ENCODE measurements around the gene RP2. TPM values are rescaled to one million over a fixed set of nuclear protein-coding genes. Genes with fewer than 3 reads are reported as not detected.

The RP2 gene
- total RNA-seq, 2 experiments from 2014 or later: 9.4 to 10.6 TPM

GRCh38 chrX:46820391-46821100 is 16.3 kb upstream of the RP2 start:
- CTCF ChIA-PET: interaction anchor here (1.3 kb wide), 1 partner anchor 18 kb away, joined by 3 read pairs; no protein-coding TSS in a partner anchor
- Mint-ChIP-seq H3K4me3 (no peak overlapping the region), H3K36me3 (ENCODE audit: low read depth) (no peaks in the 10 kb centered on the region), H3K4me1 (no peaks in the 10 kb centered on the region), H3K27ac (no peak overlapping the region), H3K9me3 (no peaks in the 10 kb centered on the region), H3K27me3 (no peaks in the 10 kb centered on the region)
- DNase-seq: no peak
- POLR2A ChIA-PET: no interaction called here

GRCh38 chrX:46823481-46823880 is 13.4 kb upstream of the RP2 start:
- peaks cover 3% of the 10 kb centered on the region for H3K27me3 Mint-ChIP-seq
- DNase-seq: no peak
- POLR2A ChIA-PET: no interaction called here

GRCh38 chrX:46831765-46832327 is 5.0 kb upstream of the RP2 start:
- no peak overlapping the region for H3K27ac Mint-ChIP-seq
- no peaks in the 10 kb centered on the region for H3K9me3 Mint-ChIP-seq
- H3K36me3 Mint-ChIP-seq (ENCODE audit: low read depth): no peaks in the 10 kb centered on the region
- CTCF ChIA-PET: interaction anchor here (0.6 kb wide), 1 partner anchor 53 kb away, joined by 3 read pairs; no protein-coding TSS in a partner anchor
- no peak for DNase-seq
- no peak overlapping the region for H3K4me3 Mint-ChIP-seq
- H3K27me3 Mint-ChIP-seq: peaks cover 4% of the 10 kb centered on the region
- POLR2A ChIA-PET: no interaction called here
- H3K4me1 Mint-ChIP-seq: peaks cover 5% of the 10 kb centered on the region

More at GRCh38 chrX:46823481-46823880, 13.4 kb upstream of the RP2 start:
- Mint-ChIP-seq H3K4me1 (no peaks in the 10 kb centered on the region), H3K4me3 (no peak overlapping the region), H3K9me3 (no peaks in the 10 kb centered on the region), H3K36me3 (ENCODE audit: low read depth) (no peaks in the 10 kb centered on the region), H3K27ac (no peak overlapping the region)
- CTCF ChIA-PET: no interaction called here

GRCh38 chrX:46837558-46838485 is 979 bp downstream of the RP2 start:
- Mint-ChIP-seq H3K27ac (peak overlapping the region; percentile 93), H3K4me3 (peak overlapping the region; percentile 91), H3K27me3 (peaks cover 3% of the 10 kb centered on the region), H3K36me3 (ENCODE audit: low read depth) (peaks cover 3% of the 10 kb centered on the region), H3K9me3 (no peaks in the 10 kb centered on the region), H3K4me1 (peaks cover 16% of the 10 kb centered on the region)
- ChIA-PET CTCF (interaction anchor here (1.2 to 1.8 kb wide), 2 partner anchors 12 to 18 kb away, joined by 3 to 5 read pairs; no protein-coding TSS in a partner anchor), POLR2A (no interaction called here)
- DNase-seq: peak; percentile 17

- Mint-ChIP-seq H3K27ac (peak overlapping the region; percentile 93), H3K36me3 (ENCODE audit: low read depth) (peaks cover 7% of the 10 kb centered on the region), H3K27me3 (no peaks in the 10 kb centered on the region), H3K4me3 (peak overlapping the region; percentile 91), H3K9me3 (no peaks in the 10 kb centered on the region), H3K4me1 (peaks cover 16% of the 10 kb centered on the region)
- ChIA-PET CTCF (interaction anchor here (1.2 to 1.4 kb wide), 2 partner anchors 19 to 26 kb away, joined by 3 to 8 read pairs; no protein-coding TSS in a partner anchor), POLR2A (no interaction called here)
- DNase-seq: no peak
These were observed 1.6 kb downstream of the RP2 start for GRCh38 chrX:46838486-46838870.

GRCh38 chrX:46838974-46839480 is 2.2 kb downstream of the RP2 start:
- Mint-ChIP-seq H3K9me3 (no peaks in the 10 kb centered on the region), H3K27me3 (no peaks in the 10 kb centered on the region), H3K36me3 (ENCODE audit: low read depth) (peaks cover 7% of the 10 kb centered on the region), H3K27ac (no peak overlapping the region), H3K4me1 (peaks cover 16% of the 10 kb centered on the region), H3K4me3 (peak overlapping the region; percentile 91)
- DNase-seq: no peak
- ChIA-PET POLR2A (no interaction called here), CTCF (interaction anchor here (1.4 kb wide), 1 partner anchor 25 kb away, joined by 8 read pairs; no protein-coding TSS in a partner anchor)

- Mint-ChIP-seq H3K4me1 (peaks cover 16% of the 10 kb centered on the region), H3K27ac (no peak overlapping the region), H3K36me3 (ENCODE audit: low read depth) (peaks cover 9% of the 10 kb centered on the region), H3K27me3 (no peaks in the 10 kb centered on the region), H3K9me3 (no peaks in the 10 kb centered on the region), H3K4me3 (no peak overlapping the region)
- ChIA-PET CTCF (no interaction called here), POLR2A (no interaction called here)
- DNase-seq: no peak
These were observed 4.1 kb downstream of the RP2 start for GRCh38 chrX:46840946-46841345.

GRCh38 chrX:46841346-46841745 is 4.5 kb downstream of the RP2 start:
- POLR2A ChIA-PET: no interaction called here
- H3K36me3 Mint-ChIP-seq (ENCODE audit: low read depth): peaks cover 9% of the 10 kb centered on the region
- no peak overlapping the region for H3K4me3 Mint-ChIP-seq
- CTCF ChIA-PET: no interaction called here
- peaks cover 13% of the 10 kb centered on the region for H3K4me1 Mint-ChIP-seq
- H3K27ac Mint-ChIP-seq: no peak overlapping the region
- no peak for DNase-seq
- no peaks in the 10 kb centered on the region for H3K9me3 Mint-ChIP-seq
- H3K27me3 Mint-ChIP-seq: no peaks in the 10 kb centered on the region

GRCh38 chrX:46844913-46845312 is 8.1 kb downstream of the RP2 start:
- no peak overlapping the region for H3K27ac Mint-ChIP-seq
- CTCF ChIA-PET: no interaction called here

GRCh38 chrX:46849933-46850332 is 13.1 kb downstream of the RP2 start:
- Mint-ChIP-seq H3K4me3 (no peak overlapping the region), H3K36me3 (ENCODE audit: low read depth) (peaks cover 10% of the 10 kb centered on the region), H3K9me3 (no peaks in the 10 kb centered on the region), H3K27ac (no peak overlapping the region), H3K4me1 (peaks cover 4% of the 10 kb centered on the region), H3K27me3 (no peaks in the 10 kb centered on the region)
- ChIA-PET POLR2A (no interaction called here), CTCF (no interaction called here)
- no peak for DNase-seq

More at GRCh38 chrX:46844913-46845312, 8.1 kb downstream of the RP2 start:
- no peak for DNase-seq
- peaks cover 10% of the 10 kb centered on the region for H3K36me3 Mint-ChIP-seq (ENCODE audit: low read depth)
- H3K27me3 Mint-ChIP-seq: no peaks in the 10 kb centered on the region
- POLR2A ChIA-PET: no interaction called here
- H3K9me3 Mint-ChIP-seq: no peaks in the 10 kb centered on the region
- H3K4me1 Mint-ChIP-seq: peaks cover 7% of the 10 kb centered on the region
- no peak overlapping the region for H3K4me3 Mint-ChIP-seq

GRCh38 chrX:46850771-46851170 is 13.9 kb downstream of the RP2 start:
- CTCF ChIA-PET: interaction anchor here (0.7 kb wide), 1 partner anchor 53 kb away, joined by 3 read pairs; no protein-coding TSS in a partner anchor
- Mint-ChIP-seq H3K27ac (no peak overlapping the region), H3K9me3 (no peaks in the 10 kb centered on the region), H3K4me1 (peaks cover 4% of the 10 kb centered on the region), H3K4me3 (no peak overlapping the region), H3K36me3 (ENCODE audit: low read depth) (peaks cover 10% of the 10 kb centered on the region), H3K27me3 (no peaks in the 10 kb centered on the region)
- POLR2A ChIA-PET: no interaction called here
- DNase-seq: no peak

- Mint-ChIP-seq H3K4me1 (no peaks in the 10 kb centered on the region), H3K27me3 (no peaks in the 10 kb centered on the region), H3K27ac (no peak overlapping the region), H3K4me3 (no peak overlapping the region), H3K36me3 (ENCODE audit: low read depth) (peaks cover 14% of the 10 kb centered on the region), H3K9me3 (no peaks in the 10 kb centered on the region)
- no peak for DNase-seq
- ChIA-PET CTCF (no interaction called here), POLR2A (no interaction called here)
These were observed 19.6 kb downstream of the RP2 start for GRCh38 chrX:46856483-46856882.

- ChIA-PET POLR2A (no interaction called here), CTCF (no interaction called here)
- H3K36me3 Mint-ChIP-seq (ENCODE audit: low read depth): peaks cover 23% of the 10 kb centered on the region
- no peaks in the 10 kb centered on the region for H3K4me1 Mint-ChIP-seq
- no peaks in the 10 kb centered on the region for H3K9me3 Mint-ChIP-seq
- H3K4me3 Mint-ChIP-seq: no peak overlapping the region
- H3K27ac Mint-ChIP-seq: no peak overlapping the region
- DNase-seq: no peak
- H3K27me3 Mint-ChIP-seq: no peaks in the 10 kb centered on the region
These were observed 23.7 kb downstream of the RP2 start for GRCh38 chrX:46860557-46860956.
